H1 (cell line): ENCODE results near the gene CST1.
"Not testable (repeated sequence)": the region's sequence is repeated elsewhere in the genome, so short reads cannot be mapped to it uniquely, and the experiment has no call there.

ENCODE experiments used
- CEBPB ChIP-seq: IDR thresholded peaks from 2 replicates; pipeline ENCODE4 v1.6.1; 2012; ENCODE audit warnings: low read depth, low read length
- EZH2 ChIP-seq: fragments of 200-600 bp; sonication (generic); IDR thresholded peaks from 2 replicates; pipeline ENCODE4 v1.7.1; 2012; ENCODE audit warnings: low read depth, mild to moderate bottlenecking, moderate library complexity, low read length, inconsistent platforms; ENCODE audit not compliant: severe bottlenecking
- POLR2A ChIP-seq, 2 experiments: IDR thresholded peaks; 1 replicate in 1 of 2; 2 replicates in 1 of 2; pipeline ENCODE4 v1.6.1; 2011; ENCODE audit warnings: low read depth in 2 of 2, low read length in 2 of 2, mild to moderate bottlenecking in 2 of 2; ENCODE audit errors: control extremely low read depth in 1 of 2
- POLR2AphosphoS5 ChIP-seq: IDR thresholded peaks from 2 replicates; pipeline ENCODE4 v1.6.1; 2011; ENCODE audit warnings: low read depth, low read length
- RFX5 ChIP-seq: IDR thresholded peaks from 2 replicates; pipeline ENCODE4 v1.6.1; 2011; ENCODE audit warnings: low read depth, low read length, improper control_type of control experiment, borderline replicate concordance
- TF ChIP-seq, protein P1 (sequence below), 3 experiments: IDR thresholded peaks; 1 replicate in 2 of 3; 2 replicates in 1 of 3; pipeline versions ENCODE4 v1.5.1 to v1.6.1; 2011; ENCODE audit warnings: low read length in 3 of 3, mild to moderate bottlenecking in 3 of 3, inconsistent platforms in 2 of 3, low read depth in 1 of 3, moderate library complexity in 1 of 3; ENCODE audit not compliant: insufficient read depth in 1 of 3; ENCODE audit errors: control extremely low read depth in 1 of 3

DNA sequence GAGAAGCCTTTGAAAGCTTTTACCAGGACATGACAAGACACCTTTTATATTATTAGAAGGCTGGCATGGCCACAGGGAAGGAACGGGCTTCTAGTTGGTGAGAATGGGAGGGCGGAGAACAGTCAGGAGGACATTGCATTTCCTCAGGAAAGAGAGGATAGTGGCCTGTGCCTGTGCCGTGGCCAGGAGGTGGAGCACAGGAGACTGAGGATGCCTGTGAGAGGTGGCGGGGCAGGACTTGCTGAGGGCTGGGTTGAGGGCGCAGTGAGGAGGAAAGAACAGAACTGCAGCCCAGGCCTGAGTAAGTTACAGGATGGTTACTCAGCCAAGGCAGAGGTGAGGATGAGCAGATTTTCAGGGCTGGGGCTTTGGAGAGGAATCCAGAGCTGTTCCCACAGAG is 27.9 kb downstream of the CST1 start:
- not testable (repeated sequence) for TF ChIP-seq POLR2A (IDR thresholded peaks at IDR 0.05; ENCODE audit: control extremely low read depth in 1 of 2, low read depth in 2 of 2, low read length in 2 of 2); CEBPB; POLR2AphosphoS5; RFX5; EZH2
- TF ChIP-seq, protein P1, sequence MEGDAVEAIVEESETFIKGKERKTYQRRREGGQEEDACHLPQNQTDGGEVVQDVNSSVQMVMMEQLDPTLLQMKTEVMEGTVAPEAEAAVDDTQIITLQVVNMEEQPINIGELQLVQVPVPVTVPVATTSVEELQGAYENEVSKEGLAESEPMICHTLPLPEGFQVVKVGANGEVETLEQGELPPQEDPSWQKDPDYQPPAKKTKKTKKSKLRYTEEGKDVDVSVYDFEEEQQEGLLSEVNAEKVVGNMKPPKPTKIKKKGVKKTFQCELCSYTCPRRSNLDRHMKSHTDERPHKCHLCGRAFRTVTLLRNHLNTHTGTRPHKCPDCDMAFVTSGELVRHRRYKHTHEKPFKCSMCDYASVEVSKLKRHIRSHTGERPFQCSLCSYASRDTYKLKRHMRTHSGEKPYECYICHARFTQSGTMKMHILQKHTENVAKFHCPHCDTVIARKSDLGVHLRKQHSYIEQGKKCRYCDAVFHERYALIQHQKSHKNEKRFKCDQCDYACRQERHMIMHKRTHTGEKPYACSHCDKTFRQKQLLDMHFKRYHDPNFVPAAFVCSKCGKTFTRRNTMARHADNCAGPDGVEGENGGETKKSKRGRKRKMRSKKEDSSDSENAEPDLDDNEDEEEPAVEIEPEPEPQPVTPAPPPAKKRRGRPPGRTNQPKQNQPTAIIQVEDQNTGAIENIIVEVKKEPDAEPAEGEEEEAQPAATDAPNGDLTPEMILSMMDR (IDR thresholded peaks at IDR 0.05; ENCODE audit: control extremely low read depth in 1 of 3, insufficient read depth in 1 of 3, low read depth in 1 of 3, low read length in 3 of 3): 0 out of 4 replicates have a peak, but pooled peaks of 1 of the 3 experiments have one; percentile 5
